GM12873 (cell line): ENCODE data around the gene CD72.

Source experiments
- TF ChIP-seq, protein P1 (sequence below): IDR thresholded peaks from 2 replicates; pipeline ENCODE4 v1.5.1; 2012; ENCODE audit warnings: low read depth, mild to moderate bottlenecking, moderate library complexity, low read length, control low read depth; ENCODE audit not compliant: insufficient read depth; ENCODE audit errors: missing control alignments

CD72 gene

DNA sequence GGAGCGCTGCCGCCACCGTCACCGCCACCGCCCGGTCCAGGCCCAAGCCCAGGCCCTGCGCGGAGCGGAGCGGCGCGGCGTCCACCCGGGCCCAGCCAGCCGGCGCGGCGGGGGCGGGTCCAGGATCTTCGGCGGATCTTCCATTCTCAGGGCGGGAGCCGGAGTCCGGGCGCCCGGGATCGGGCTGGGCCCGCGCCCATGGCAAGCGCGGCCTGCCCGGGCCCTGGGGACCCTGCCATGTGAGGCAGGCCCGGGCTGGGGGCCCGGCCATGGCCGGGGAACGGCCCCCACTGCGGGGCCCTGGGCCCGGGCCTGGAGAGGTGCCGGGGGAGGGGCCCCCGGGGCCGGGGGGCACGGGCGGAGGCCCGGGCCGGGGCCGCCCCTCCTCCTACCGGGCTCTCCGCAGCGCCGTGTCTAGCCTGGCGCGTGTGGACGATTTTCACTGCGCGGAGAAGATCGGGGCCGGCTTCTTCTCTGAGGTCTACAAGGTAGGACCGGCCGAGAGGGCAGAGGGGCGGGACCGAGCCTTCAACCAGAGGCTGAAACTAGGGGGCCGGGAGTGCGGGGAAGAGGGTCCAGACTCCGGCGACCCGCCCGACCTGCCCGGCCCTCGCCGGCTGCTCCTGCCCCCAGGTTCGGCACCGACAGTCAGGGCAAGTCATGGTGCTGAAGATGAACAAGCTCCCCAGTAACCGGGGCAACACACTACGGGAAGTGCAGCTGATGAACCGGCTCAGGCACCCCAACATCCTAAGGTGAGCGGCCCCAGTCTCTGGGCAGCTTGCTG is 12.7 kb downstream of the CD72 start:
- TF ChIP-seq, protein P1, sequence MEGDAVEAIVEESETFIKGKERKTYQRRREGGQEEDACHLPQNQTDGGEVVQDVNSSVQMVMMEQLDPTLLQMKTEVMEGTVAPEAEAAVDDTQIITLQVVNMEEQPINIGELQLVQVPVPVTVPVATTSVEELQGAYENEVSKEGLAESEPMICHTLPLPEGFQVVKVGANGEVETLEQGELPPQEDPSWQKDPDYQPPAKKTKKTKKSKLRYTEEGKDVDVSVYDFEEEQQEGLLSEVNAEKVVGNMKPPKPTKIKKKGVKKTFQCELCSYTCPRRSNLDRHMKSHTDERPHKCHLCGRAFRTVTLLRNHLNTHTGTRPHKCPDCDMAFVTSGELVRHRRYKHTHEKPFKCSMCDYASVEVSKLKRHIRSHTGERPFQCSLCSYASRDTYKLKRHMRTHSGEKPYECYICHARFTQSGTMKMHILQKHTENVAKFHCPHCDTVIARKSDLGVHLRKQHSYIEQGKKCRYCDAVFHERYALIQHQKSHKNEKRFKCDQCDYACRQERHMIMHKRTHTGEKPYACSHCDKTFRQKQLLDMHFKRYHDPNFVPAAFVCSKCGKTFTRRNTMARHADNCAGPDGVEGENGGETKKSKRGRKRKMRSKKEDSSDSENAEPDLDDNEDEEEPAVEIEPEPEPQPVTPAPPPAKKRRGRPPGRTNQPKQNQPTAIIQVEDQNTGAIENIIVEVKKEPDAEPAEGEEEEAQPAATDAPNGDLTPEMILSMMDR, result no peak

DNA sequence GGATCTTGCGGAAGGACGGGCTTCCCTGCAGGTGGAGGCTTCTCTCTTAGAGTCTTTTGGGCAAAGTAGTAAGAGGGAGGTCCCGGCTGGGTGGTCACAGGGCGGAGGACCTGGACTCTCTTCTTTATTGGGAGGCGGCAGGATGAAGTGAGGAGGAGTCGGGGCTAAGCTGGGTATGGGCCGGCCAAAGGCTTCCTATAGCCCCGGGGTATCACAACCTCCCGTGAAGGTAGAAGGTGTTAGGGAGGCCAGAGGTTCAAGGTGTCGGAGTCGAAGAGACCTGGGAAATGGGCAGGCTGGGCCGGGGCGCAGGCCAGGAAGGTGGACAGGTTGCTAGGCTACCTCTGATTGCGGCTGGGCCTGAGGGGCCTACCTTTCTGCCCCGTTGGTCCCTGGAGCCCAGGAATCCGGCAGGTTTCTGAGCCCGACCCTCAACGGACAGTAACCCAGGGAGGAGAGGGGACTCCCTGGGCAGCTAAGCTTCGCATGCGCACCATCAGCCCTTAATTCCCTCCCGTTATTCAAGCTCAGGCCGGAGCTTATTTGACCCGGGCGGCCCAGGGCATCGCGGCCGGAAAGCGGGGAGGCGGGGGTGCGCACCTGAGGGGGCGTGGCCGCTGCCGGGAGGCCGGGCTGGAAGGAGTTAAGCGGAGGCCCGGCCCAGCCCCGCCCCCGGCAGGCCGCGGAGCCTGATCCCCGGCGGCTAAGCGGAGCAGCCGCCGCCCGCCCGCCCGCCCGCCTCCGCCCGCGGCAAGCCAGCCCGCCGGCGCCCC is 13.4 kb downstream of the CD72 start, which contains the start of gene TESK1:
Gene TESK1 (plus strand): TSS at position 685 of the 773 bp plus-strand sequence. CDS start 358 bp downstream, outside the sequence.
- TF ChIP-seq, protein P1, result no peak

DNA sequence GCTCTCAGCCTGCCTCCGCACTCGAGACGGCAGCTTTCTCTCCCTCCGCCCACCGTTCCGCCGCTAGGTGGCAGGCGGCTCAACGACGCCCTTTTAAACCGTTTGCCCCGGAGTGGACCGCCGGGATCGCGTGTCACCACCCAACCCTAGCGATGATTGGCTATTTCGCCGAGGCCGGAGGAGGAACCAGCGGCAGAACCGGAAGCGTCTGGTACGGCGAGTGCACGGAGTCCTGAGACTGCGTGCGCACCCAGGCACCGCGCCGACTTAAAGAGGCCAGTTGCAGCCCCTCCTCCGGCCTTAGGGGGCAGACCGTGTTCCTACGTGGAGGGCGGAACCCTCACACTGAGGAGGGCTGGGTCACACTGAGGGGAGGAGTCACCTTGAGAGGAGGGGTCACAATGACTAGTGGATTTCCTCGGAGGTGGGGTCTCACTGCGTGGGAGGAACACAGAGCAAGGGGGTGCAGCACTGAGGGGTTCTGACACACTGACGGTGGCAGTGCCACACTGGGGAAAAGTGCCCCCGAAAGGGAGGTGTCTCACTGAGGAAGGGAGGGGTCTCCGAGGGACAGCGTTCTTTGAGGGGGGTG is 14.1 kb downstream of the CD72 start:
- TF ChIP-seq, protein P1, result peak; percentile 85

DNA sequence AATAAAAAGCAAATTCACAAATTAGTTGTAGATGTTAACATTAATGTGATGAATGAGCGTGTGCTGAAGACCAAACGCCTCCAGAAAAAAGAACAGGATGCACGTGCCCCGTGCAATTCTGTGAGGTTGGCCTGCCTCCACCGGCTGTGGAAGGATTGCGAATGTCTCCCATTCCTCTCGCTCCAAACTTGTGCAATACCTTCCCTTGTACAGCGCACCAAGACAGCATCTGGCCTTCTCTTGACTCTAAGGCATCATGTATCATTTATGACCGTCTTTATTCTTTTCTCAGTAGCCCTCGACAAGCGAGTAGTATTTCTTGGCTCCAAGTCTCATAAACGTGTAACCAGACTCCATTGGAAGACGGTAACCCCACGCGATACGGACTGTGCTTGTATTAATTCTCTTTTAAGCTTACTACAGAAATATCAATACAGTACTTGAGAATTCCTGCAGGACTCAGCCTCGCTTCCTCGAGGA is 14.7 kb downstream of the CD72 start:
- TF ChIP-seq, protein P1, result no peak

DNA sequence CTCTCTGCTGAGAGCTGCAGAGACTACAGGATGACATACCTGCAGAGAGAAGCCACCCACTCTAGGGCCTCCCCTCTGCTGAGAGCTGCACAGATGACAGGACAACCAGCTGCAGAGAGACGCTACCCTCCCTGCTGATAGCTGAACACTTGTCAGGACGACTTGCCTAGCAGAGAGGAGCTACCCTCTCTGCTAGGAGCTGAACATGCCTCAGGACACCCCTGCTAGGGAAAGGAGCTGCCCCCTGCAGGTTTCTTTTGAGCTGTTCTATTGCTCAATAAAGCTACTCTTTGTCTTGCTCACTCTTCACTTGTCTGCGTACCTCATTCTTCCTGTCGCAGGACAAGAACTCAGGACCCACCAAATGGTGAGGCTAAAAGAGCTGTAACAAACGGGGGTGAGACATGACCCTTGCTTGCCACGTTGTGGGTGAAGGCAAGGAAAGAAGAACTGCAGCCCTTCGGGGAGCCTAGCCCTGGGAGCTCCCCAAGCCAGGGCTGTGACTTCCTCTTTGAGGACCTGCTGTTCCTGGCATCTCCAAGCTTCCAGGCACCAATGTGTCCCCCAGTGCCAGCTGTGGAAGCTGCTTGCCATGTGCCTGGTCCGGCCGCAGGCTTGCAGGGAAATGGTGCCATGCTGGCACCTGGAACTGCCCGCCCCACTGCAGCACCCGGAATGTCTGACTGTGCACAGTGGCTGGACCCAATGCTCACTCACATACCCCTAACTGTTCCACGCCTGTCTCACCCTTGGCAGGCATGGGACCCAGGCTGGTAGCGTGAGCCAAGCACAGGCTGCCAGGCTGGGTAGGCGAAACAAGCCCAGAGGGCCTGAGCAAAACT is 18.2 kb downstream of the CD72 start:
- TF ChIP-seq, protein P1, result peak; percentile 42

DNA sequence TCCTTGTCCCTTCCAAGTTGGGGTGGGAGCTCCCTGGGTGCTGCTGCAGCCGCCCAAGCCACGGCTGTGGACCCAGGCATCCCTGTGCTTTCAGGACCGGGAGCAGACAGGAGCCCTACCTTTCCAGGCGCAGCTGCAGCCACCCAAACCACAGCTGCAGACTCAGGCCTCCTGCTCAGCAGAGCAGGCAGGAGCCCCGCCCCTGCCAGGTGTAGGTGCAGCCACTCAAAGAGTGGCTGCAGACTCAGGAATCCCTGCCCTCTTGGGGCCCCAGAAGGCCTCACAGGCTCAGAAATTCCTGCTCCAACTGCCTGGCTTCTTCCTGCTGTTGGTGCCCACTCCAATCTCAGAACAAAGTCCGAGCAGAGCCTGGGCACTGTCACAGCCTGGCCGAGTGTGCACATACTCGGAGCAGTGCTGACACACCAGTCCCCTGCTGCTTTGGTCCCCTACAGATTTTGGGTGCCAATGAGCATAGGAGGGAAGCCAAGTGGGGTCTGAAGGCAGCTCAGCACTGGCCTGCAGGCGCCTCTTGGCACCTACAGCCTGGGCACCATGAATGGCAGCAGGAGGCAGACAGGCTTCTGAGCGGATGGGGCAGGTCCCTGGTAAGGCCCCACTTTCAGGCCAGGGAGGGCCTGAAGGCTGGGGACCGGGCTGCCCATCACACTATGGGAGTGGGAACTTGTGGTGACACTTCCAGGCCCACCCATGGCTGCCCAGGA is 19.2 kb downstream of the CD72 start:
- TF ChIP-seq, protein P1, result no peak
